Activated T-cell treated with anti-CD3 and anti-CD28 coated beads, Interleukin-2, amount 50 U/mL, for 72 hours (primary cell): Measurements from ENCODE around the gene CERK. TPM values are rescaled to one million over a fixed set of nuclear protein-coding genes. Genes with fewer than 3 reads are reported as not detected.

Source experiments
- ATAC-seq, 2 donors: fragments of 150-1000 bp; cut with Tn5 transposase; replicated peaks in 1 of 2; 2 replicates each; pipeline ENCODE4 v1.10.0; 2021; ENCODE audit warnings: moderate library complexity in 2 of 2, mild to moderate bottlenecking in 1 of 2
- DNase-seq, 2 donors: peaks; one replicate each; pipeline ENCODE4 v3.0.0; 2021 to 2022; ENCODE audit warnings: mixed read lengths in 1 of 2
- H3K27ac Mint-ChIP-seq: one replicate; pipeline ENCODE4 v1.8.0; 2022; ENCODE audit warnings: mild to moderate bottlenecking, moderate library complexity, mixed read lengths
- H3K27me3 Mint-ChIP-seq: one replicate; pipeline ENCODE4 v1.8.0; 2022; ENCODE audit warnings: low read depth, mixed read lengths
- H3K36me3 Mint-ChIP-seq, 2 donors: one replicate each; pipeline ENCODE4 v1.8.0; 2022; ENCODE audit warnings: mixed read lengths in 2 of 2, mild to moderate bottlenecking in 1 of 2; ENCODE audit not compliant: insufficient read depth in 2 of 2
- H3K4me1 Mint-ChIP-seq: one replicate; pipeline ENCODE4 v1.8.0; 2022; ENCODE audit warnings: low read depth, mixed read lengths
- H3K4me3 Mint-ChIP-seq, 2 donors: one replicate each; pipeline ENCODE4 v1.8.0; 2022; ENCODE audit warnings: mild to moderate bottlenecking in 2 of 2, mixed read lengths in 2 of 2, moderate library complexity in 2 of 2
- H3K9me3 Mint-ChIP-seq, 2 donors: one replicate each; pipeline ENCODE4 v1.8.0; 2022; ENCODE audit warnings: mixed read lengths in 2 of 2
- total RNA-seq, 2 donors: library from RNA; stranded (reverse); gene quantifications; one replicate each; pipeline ENCODE4 v1.2.3, GENCODE V29; 2022

CERK gene
- total RNA-seq, 2 donors from 2014 or later = 38.6 to 53.1 TPM

DNA sequence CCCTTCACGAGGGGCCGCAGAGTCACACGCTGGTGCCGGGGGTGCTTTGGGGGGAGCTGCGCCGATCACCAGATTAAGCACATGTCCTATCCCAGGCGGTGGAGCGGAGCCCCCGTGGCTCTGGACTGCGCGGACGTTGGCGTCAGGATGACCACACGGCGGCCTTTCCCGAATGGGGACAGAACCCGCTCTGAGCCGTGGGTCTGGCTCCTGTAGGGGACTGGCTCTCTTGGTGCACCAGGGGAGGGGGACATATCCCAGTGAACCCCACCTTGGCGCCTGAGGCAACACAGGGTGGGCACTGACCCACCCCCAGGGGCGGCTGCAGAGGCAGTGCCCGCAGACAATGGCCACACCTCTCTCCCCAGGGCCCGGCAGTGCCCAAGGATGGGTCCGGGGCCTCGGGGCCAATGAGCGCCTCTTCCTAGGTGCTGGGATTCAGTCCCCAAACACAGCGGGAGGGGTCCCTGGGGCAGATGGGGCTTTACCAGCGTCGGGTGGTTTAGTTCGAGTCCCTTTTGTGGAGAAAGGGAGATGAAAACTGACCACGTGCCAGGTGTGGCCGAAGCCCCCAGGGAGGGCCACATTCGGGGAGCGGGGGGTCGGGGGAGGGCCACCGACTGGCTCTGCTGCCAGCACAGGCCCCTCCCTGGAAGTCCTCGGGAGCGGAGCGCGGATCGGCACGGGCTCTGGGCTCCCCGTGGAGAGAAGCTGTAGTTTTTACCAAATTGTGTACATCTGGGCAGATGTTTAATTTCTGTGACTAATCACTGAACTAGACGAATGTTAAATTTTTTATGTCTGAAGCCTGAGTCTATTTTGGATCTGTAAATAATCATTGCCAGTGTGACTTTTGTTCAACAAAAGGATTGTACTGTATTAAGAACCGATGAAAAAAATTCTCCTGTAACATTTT is 59.0 kb downstream of the CERK start:
- DNase-seq (no peak), ATAC-seq (no peak)
- Mint-ChIP-seq H3K27me3 (no peaks in the 10 kb centered on the region), H3K4me3 (peak overlapping the region in 1 of 2 donors; percentile 27), H3K4me1 (peaks cover 17% of the 10 kb centered on the region), H3K9me3 (no peaks in the 10 kb centered on the region), H3K36me3 (peaks cover 2 to 3% of the 10 kb centered on the region in 2 donors), H3K27ac (no peak overlapping the region)

DNA sequence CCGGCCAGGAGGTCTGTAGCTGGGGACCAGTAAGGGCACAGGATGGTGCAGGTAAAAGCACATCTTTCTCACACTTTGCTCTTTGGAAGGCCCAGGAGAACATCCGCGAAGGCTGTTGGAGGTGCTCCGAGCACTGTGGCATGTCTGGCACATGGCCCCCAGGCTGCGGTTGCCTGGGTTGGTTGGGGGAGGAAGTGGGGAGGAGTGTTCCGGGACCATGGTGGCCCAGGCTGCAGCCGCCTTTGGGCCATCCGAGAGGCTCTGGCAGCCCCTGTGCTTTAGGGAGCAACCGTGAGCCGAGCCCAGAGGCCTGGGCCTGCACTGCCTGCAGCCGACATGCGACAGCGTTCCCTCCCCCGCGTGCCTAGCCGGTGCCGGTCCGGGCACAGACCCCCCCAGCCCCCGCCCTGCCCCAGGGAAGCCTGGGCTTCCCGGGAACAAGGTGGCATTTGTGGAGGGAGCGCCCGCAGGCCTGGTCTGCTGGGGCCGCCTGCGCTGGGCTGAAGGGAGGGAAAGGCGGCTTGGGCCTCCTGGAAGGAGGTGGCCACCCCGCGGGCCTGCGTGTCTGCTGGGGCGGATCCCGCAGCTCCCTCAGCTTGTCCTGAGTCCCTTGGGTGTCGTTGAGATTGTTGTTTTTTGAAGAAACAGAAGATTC is 59.9 kb downstream of the CERK start:
- DNase-seq (no peak), ATAC-seq (no peak)
- Mint-ChIP-seq H3K9me3 (no peaks in the 10 kb centered on the region), H3K4me1 (peaks cover 25% of the 10 kb centered on the region), H3K36me3 (peaks cover 2 to 3% of the 10 kb centered on the region in 2 donors), H3K27me3 (no peaks in the 10 kb centered on the region), H3K4me3 (peak overlapping the region in 1 of 2 donors; percentile 55), H3K27ac (no peak overlapping the region)

DNA sequence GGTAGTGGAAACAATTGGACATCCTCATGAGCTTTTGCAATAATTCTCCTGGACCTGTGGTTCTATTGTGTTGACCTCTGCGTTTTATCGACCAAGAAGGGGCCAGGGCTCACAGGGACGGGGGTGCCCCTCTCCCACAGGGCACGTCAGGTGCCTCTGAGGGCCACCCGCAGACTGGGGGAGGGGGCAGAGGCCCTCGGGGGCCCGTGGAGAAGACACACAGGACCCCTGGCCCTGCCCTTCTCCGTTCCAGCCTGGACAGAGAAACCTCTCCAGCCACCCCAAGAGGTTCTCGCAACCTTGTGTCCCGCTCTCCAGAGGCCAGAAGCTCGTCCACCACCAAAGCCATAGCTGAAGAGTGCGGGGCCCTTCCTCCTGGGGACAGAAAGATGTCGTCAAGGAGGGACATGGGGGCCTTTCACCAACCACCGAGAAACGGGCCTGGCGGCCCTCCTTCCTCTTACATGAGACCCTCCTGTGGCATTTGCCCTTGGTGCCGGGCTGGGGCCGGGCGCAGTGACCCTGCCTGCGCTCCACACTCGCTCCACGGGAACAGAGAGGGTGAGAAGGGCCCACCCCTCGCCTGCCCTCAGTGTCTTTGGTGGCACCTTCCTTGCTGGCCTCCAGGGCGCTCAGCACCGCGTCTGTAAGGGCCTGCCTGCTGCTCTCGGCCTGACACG is 60.6 kb downstream of the CERK start:
- H3K27me3 Mint-ChIP-seq = no peaks in the 10 kb centered on the region
- peaks cover 2 to 3% of the 10 kb centered on the region in 2 donors for H3K36me3 Mint-ChIP-seq
- peak overlapping the region; percentile 1 to 60 for H3K4me3 Mint-ChIP-seq
- DNase-seq (no peak), ATAC-seq (no peak)
- H3K27ac Mint-ChIP-seq = peak overlapping the region; percentile 86
- H3K9me3 Mint-ChIP-seq = no peaks in the 10 kb centered on the region
- peaks cover 32% of the 10 kb centered on the region for H3K4me1 Mint-ChIP-seq

DNA sequence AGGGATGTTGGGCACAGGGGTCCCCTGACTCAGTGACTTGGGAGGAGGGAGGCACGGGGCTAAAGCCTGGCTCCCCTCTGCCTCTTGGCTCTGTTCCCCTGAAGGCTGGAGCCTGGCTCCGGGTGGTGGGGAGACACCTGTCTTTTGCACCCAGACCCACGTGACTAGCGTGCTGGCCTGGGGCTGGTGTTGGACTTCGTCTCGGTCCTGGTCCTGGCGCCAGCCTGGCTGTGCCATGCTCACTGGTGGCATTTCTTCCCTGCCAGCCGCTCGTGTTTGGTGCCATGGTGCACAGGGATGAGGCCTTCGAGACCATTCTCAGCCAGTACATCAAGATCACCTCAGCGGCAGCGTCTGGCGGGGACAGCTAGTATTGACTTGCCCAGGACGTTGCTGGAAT is 61.2 kb downstream of the CERK start:
- no peaks in the 10 kb centered on the region for H3K27me3 Mint-ChIP-seq
- ATAC-seq = no peak
- no peaks in the 10 kb centered on the region for H3K9me3 Mint-ChIP-seq
- H3K27ac Mint-ChIP-seq = peak overlapping the region; percentile 86
- H3K36me3 Mint-ChIP-seq = peaks cover 2 to 3% of the 10 kb centered on the region in 2 donors
- H3K4me1 Mint-ChIP-seq = peaks cover 36% of the 10 kb centered on the region
- DNase-seq = no peak
- H3K4me3 Mint-ChIP-seq = peak overlapping the region; percentile 95 to 98

DNA sequence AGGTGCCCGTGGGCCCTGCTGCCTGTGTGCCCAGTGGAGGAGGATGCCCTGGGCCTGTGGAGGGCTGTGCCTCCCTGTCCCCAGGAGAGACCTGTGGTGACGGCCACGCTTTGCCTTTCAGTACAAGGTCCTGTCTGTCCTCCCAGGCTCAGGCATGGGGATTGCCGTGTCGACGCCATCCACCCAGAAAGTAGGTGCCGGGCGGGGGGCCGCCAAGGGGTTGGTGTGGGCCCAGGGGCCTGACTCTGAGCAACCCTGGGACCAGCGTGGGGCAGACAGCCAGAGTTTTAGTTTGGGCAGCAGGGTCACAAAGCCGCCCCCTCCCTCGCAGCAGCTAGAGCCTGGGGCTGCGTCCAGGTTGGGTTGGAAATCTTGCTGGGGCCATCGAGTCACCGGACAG is 61.6 kb downstream of the CERK start:
- ATAC-seq = no peak
- H3K27ac Mint-ChIP-seq = peak overlapping the region; percentile 42
- no peak for DNase-seq
- no peaks in the 10 kb centered on the region for H3K27me3 Mint-ChIP-seq
- peaks cover 36% of the 10 kb centered on the region for H3K4me1 Mint-ChIP-seq
- H3K9me3 Mint-ChIP-seq = no peaks in the 10 kb centered on the region
- H3K36me3 Mint-ChIP-seq = peaks cover 2 to 3% of the 10 kb centered on the region in 2 donors
- peak overlapping the region; percentile 95 to 98 for H3K4me3 Mint-ChIP-seq

DNA sequence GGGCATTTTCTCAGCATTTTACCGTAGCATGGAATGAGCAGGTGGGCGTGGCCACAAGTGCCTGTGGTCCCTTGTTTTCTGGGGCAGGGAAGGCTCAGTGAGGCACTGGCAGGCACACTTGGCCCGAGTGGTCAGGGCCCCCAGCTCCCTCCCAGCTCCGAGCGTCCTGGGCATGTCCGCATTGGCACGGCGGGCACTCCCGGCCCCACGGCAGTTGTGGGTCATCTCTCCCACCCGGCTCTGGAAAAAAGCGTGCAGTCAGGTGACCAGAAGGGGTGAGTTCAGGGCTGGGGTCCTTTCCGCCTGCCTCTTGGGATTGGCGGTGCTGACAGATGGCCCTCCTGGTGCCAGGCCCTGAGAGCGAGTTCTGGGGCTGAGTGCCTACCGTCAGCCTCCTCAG is 62.1 kb downstream of the CERK start:
- no peaks in the 10 kb centered on the region for H3K27me3 Mint-ChIP-seq
- no peaks in the 10 kb centered on the region for H3K9me3 Mint-ChIP-seq
- H3K4me3 Mint-ChIP-seq = peak overlapping the region; percentile 95 to 98
- peaks cover 2 to 3% of the 10 kb centered on the region in 2 donors for H3K36me3 Mint-ChIP-seq
- ATAC-seq (no peak), DNase-seq (no peak)
- H3K27ac Mint-ChIP-seq = no peak overlapping the region
- peaks cover 36% of the 10 kb centered on the region for H3K4me1 Mint-ChIP-seq

DNA sequence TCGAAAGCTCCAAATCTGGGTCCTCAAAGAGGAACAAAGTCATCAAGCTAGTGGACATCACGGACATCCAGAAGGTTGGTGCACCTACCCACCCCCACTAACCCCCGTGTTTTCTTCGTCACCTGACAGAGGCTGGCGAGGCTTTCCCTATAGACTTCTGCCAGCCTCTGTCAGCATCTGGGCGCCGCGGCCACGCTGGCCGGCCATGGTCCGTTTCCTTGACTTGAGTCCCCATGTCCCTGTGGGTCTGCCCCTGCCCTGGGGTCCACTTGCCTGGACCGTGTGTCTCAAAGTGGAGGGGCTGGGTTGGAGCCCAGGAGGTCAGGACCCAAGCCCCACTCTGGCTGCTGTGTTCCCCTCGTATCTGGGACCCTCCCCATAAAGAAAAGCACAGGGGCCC is 62.6 kb downstream of the CERK start:
- DNase-seq = no peak
- ATAC-seq = no peak
- Mint-ChIP-seq H3K9me3 (no peaks in the 10 kb centered on the region), H3K36me3 (peaks cover 2 to 3% of the 10 kb centered on the region in 2 donors), H3K4me3 (peak overlapping the region; percentile 95 to 98), H3K27me3 (no peaks in the 10 kb centered on the region), H3K27ac (no peak overlapping the region), H3K4me1 (peaks cover 36% of the 10 kb centered on the region)

DNA sequence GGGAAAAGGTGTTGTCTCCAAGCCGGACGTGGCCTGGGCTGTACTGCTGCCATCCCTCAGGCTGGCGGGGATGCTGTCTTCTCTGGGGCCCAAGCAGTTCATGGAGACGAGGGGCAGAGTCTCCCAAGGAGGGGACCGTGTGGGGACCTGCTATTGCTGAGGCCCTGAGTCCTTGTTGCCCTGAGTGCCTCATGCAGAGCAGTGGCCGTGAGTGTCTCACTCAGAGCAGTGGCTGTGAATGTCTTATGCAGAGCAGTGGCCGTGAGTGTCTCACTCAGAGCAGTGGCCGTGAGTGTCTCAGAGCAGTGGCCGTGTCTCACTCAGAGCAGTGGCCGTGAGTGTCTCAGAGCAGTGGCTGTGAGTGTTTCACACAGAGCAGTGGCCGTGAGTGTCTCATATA is 63.1 kb downstream of the CERK start:
- peak overlapping the region; percentile 98 for H3K27ac Mint-ChIP-seq
- H3K9me3 Mint-ChIP-seq = no peaks in the 10 kb centered on the region
- ATAC-seq (peak; percentile 25 to 28), DNase-seq (peak; percentile 24 to 27)
- H3K4me1 Mint-ChIP-seq = peaks cover 36% of the 10 kb centered on the region
- peak overlapping the region; percentile 95 to 98 for H3K4me3 Mint-ChIP-seq
- no peaks in the 10 kb centered on the region for H3K27me3 Mint-ChIP-seq
- peaks cover 2 to 3% of the 10 kb centered on the region in 2 donors for H3K36me3 Mint-ChIP-seq

DNA sequence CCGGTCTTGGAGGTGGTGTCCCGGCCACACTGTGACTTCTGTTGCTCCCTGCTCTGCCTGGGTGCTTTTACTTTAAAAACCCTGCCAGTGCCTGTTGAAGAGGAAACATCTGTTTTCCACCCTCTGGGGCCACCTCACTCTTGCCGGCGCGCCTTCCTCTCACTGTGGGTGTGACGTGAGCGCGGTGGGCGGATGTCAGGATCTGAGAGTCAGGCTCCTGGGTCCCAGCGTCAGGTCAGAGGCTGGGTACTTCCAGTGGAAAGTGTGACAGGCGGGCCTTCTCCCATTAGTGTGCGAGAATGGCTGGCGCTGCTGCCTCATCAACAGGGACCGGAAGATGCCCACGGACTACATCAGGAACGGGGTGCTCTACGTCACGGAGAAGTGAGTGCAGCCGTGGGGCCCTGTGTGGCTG is 63.7 kb downstream of the CERK start:
- peaks cover 36% of the 10 kb centered on the region for H3K4me1 Mint-ChIP-seq
- peak overlapping the region; percentile 98 for H3K27ac Mint-ChIP-seq
- ATAC-seq = peak; percentile 86 to 89
- no peaks in the 10 kb centered on the region for H3K27me3 Mint-ChIP-seq
- peak; percentile 90 to 91 for DNase-seq
- peaks cover 2 to 3% of the 10 kb centered on the region in 2 donors for H3K36me3 Mint-ChIP-seq
- peak overlapping the region; percentile 95 to 98 for H3K4me3 Mint-ChIP-seq
- H3K9me3 Mint-ChIP-seq = no peaks in the 10 kb centered on the region

DNA sequence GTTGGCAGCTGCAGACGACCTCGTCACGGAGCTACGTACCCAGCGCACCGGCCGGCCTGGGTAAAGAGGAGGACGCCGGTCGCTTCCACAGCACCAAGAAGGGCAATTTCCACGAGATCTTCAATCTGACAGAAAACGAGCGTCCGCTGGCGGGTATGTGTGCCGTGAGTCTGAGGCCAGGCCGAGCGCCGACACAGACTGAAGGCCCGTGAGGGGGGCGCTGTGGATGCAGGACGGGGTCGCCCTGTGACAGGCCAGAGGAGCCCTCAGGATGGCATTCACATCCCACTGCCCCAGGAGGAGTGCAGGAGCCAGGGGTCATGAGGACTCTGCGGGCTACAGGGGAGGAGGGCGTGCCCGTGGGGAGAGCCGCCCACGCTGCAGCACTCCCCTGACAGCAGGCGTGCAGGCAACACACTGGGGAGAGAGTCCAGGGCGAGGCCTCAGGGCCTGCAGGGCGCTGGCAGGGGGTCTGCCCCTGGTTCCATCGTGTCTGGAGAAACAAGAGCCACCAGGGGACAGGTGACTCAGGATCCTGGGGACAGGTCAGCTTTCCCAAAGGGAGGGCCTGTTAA is 64.3 kb downstream of the CERK start:
- Mint-ChIP-seq H3K4me3 (peak overlapping the region; percentile 95 to 98), H3K36me3 (peaks cover 2 to 3% of the 10 kb centered on the region in 2 donors), H3K4me1 (peaks cover 36% of the 10 kb centered on the region), H3K9me3 (no peaks in the 10 kb centered on the region), H3K27ac (peak overlapping the region; percentile 98), H3K27me3 (no peaks in the 10 kb centered on the region)
- ATAC-seq = peak; percentile 37 to 39
- peak; percentile 41 to 43 for DNase-seq

DNA sequence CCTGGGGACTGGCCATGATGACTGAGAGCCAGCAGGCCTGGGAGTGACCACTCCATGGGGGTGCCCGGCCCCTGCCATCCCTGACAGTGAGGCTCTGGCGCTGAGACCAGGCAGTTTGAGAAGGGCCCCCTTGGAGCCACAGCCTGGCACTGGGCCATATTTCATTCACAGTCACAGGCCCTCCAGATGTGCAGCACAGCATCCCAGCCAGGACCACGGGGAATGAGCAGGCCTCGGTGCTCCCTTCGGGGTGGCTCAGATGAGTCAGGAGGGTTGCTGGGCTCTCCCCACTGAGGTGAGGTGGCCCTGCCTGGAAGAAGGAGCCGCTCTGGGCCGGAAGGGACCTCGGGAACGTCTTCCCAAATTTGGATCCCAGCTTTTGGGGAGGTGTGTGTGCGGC is 64.8 kb downstream of the CERK start:
- H3K36me3 Mint-ChIP-seq = peaks cover 2 to 3% of the 10 kb centered on the region in 2 donors
- H3K27me3 Mint-ChIP-seq = no peaks in the 10 kb centered on the region
- no peaks in the 10 kb centered on the region for H3K9me3 Mint-ChIP-seq
- peak overlapping the region; percentile 95 to 98 for H3K4me3 Mint-ChIP-seq
- ATAC-seq = no peak
- peak overlapping the region; percentile 98 for H3K27ac Mint-ChIP-seq
- peak in 1 of 2 donors; percentile 18 for DNase-seq
- peaks cover 36% of the 10 kb centered on the region for H3K4me1 Mint-ChIP-seq

DNA sequence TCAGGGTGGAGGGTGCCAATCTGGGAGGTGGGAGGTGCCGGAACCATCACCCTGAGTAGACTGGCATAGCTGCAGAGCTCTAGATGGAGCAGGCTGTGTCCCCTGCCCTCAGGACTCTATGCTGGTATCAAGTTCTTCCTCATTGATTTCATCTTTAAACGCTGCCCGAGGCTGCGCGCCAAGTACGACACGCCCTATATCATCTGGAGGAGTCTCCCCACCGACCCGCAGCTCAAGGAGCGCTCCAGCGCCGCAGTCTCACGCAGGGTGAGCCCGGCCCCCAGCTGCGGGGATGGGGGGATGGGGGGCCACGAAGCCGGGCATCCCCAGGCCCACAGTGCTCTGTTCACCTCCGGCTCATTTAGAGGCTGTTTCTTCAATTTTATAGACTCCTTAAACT is 65.3 kb downstream of the CERK start:
- DNase-seq (no peak), ATAC-seq (no peak)
- H3K4me3 Mint-ChIP-seq = peak overlapping the region in 1 of 2 donors; percentile 95
- peaks cover 36% of the 10 kb centered on the region for H3K4me1 Mint-ChIP-seq
- H3K27ac Mint-ChIP-seq = peak overlapping the region; percentile 98
- H3K9me3 Mint-ChIP-seq = no peaks in the 10 kb centered on the region
- no peaks in the 10 kb centered on the region for H3K27me3 Mint-ChIP-seq
- peaks cover 2 to 3% of the 10 kb centered on the region in 2 donors for H3K36me3 Mint-ChIP-seq
